ENCODE measurements around the gene ZCCHC14.
"Not testable (repeated sequence)": the region's sequence is repeated elsewhere in the genome, so short reads cannot be mapped to it uniquely, and the experiment has no call there.

- TF ChIP-seq CTCF, POLR2A (IDR thresholded peaks at IDR 0.05): not testable (repeated sequence)
These were observed 3.9 kb downstream of the ZCCHC14 start for GRCh38 chr16:87488960-87489359.

Data from esophagus squamous epithelium (tissue), 4 donors.